Activated CD8-positive, alpha-beta T cell treated with anti-CD3 and anti-CD28 coated beads, Interleukin-2, amount 10 ng/mL, durations not matched to agents 7 days and 5 days (primary cell): ENCODE results near the gene TMEM40. TPM values are rescaled to one million over a fixed set of nuclear protein-coding genes. Genes with fewer than 3 reads are reported as not detected.
"Not testable (repeated sequence)": the region's sequence is repeated elsewhere in the genome, so short reads cannot be mapped to it uniquely, and the experiment has no call there.

ENCODE experiments used
- ATAC-seq: fragments of 150-1000 bp; cut with Tn5 transposase; one replicate; pipeline ENCODE4 v1.10.0; 2021; ENCODE audit warnings: moderate library complexity
- CTCF ChIA-PET: fragments of 350-600 bp; sonication (Branson Sonifier 250); formaldehyde crosslinking; loops from one replicate; lab custom pipeline; 2021; ENCODE audit warnings: antibody characterized with exemption; lab: Charles Lee
- POLR2A ChIA-PET: fragments of 350-600 bp; sonication (Branson Sonifier 250); formaldehyde crosslinking; loops from one replicate; lab custom pipeline; 2021; ENCODE audit warnings: antibody characterized with exemption; lab: Charles Lee
- DNase-seq: peaks from one replicate; pipeline ENCODE4 v3.0.0-alpha.2; 2020
- H3K27ac Mint-ChIP-seq: one replicate; pipeline ENCODE4 v1.8.0; 2021; ENCODE audit warnings: mild to moderate bottlenecking, mixed read lengths
- H3K27me3 Mint-ChIP-seq: one replicate; pipeline ENCODE4 v1.8.0; 2021; ENCODE audit warnings: low read depth, mixed read lengths
- H3K36me3 Mint-ChIP-seq: one replicate; pipeline ENCODE4 v1.8.0; 2021; ENCODE audit warnings: low read depth, mixed read lengths
- H3K4me1 Mint-ChIP-seq: one replicate; pipeline ENCODE4 v1.8.0; 2021; ENCODE audit warnings: low read depth, mixed read lengths
- H3K4me3 Mint-ChIP-seq: one replicate; pipeline ENCODE4 v1.8.0; 2021; ENCODE audit warnings: mild to moderate bottlenecking, mixed read lengths
- H3K9me3 Mint-ChIP-seq: one replicate; pipeline ENCODE4 v1.8.0; 2022; ENCODE audit warnings: mixed read lengths; ENCODE audit not compliant: insufficient read depth
- total RNA-seq, 2 experiments: library from RNA; stranded (reverse); gene quantifications; one replicate each; pipeline ENCODE4 v1.2.3, GENCODE V29; 2021

TMEM40 gene
- total RNA-seq, 2 experiments from 2014 or later = not detected

DNA sequence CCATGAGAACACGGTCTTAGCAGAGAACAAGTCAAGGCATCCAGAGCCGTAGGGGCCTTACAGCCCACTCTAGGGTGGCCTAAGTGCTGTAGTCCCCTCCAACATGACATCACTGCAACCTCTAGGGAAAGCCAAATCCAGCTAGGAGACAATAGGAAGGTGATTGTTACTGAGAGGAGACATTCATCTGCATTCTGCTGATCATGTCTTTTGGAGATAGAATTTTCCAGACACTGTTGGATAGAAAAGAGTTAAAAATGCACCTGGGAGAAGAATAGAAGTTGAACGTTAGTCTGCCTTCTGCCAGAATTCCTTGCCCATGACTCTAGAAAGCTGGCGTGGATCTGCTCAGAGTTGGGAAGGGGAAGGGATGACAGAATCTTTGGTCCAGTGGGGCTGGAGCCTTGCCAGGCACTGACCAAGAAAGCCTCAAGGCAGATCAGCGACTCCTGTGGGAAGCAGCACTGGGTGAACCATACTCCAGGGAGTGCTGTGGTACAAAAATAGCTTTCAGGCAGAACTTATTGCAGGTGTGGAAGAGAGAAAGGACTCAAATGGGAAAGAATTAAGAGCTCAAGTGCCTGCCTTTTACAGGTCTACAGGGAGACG is 50.4 kb downstream of the TMEM40 start:
- no peak overlapping the region for H3K4me3 Mint-ChIP-seq
- H3K27ac Mint-ChIP-seq = no peak overlapping the region
- peaks cover 12% of the 10 kb centered on the region for H3K27me3 Mint-ChIP-seq
- ATAC-seq (no peak), DNase-seq (no peak)
- no peaks in the 10 kb centered on the region for H3K36me3 Mint-ChIP-seq
- POLR2A ChIA-PET = no interaction called here
- no peaks in the 10 kb centered on the region for H3K4me1 Mint-ChIP-seq
- CTCF ChIA-PET = interaction anchor here (5.1 kb wide), 1 partner anchor 11 kb away, joined by 20 read pairs; no protein-coding TSS in a partner anchor
- no peaks in the 10 kb centered on the region for H3K9me3 Mint-ChIP-seq

DNA sequence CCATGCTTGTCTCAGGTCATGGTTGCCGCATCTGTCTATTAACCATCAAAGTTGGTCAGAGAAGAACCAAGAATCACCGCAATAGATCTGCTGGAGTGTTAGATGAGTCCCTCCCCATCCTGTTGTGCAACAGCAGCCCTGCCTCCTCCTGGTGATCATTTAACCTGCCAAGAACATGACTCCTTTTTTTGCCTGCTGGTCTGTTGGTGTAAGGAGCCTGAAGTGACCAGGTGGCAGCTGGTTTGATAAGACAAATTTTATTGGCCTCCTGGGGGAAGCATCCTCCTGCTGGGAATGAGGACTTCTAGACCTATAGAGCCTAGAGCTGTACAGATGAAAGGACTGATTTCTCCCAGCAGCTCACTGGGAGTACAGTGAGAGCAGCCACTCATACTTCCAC is 51.6 kb downstream of the TMEM40 start:
- H3K36me3 Mint-ChIP-seq = no peaks in the 10 kb centered on the region
- peaks cover 12% of the 10 kb centered on the region for H3K27me3 Mint-ChIP-seq
- H3K9me3 Mint-ChIP-seq = no peaks in the 10 kb centered on the region
- ATAC-seq = no peak
- no peak overlapping the region for H3K4me3 Mint-ChIP-seq
- CTCF ChIA-PET = interaction anchor here (1.1 to 5.1 kb wide), 6 partner anchors 12 to 135 kb away, joined by 3 to 20 read pairs (median 4); partner anchors contain the start of gene RPL32
- no peaks in the 10 kb centered on the region for H3K4me1 Mint-ChIP-seq
- H3K27ac Mint-ChIP-seq = no peak overlapping the region
- no peak for DNase-seq
- POLR2A ChIA-PET = no interaction called here

DNA sequence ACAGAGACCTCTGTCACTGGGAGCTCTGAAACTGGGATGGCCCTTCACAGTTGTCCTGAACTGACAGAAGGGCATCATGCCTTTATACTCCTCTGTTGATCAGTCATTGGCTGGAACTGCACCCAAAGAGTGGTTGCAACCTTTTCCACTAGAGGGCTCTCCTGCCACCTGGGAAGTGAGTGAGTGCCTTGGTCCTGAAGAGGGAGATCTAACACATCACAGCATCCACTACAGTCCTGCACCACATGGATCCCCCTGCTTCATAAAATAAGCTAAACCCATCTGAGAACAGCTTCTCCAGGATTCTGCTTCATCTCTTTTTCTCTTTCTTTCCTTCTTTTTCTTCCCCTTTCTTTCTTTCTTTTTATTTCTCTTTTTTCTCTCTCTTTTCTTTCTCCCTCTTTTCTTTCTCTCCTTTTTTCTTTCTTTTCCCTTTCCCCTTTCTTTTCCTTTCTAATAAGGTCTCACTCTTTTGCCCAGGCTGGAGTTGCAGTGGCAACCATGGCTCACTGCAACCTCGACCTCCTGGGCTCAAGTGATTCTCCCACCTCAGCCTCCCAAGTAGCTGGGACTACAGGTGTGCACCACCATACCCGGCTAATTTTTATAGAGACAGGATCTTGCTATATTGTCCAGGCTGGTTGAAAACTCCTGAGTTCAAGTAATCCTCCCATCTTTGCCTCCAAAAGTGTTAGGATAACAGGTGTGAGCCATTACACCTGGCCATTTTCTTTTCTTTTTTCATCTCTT is 52.4 kb downstream of the TMEM40 start:
- DNase-seq (peak; percentile 68), ATAC-seq (peak; percentile 97)
- no peaks in the 10 kb centered on the region for H3K4me1 Mint-ChIP-seq
- CTCF ChIA-PET = interaction anchor here (0.7 to 5.1 kb wide), 8 partner anchors 13 to 136 kb away, joined by 3 to 20 read pairs (median 4); partner anchors contain the start of gene RPL32
- H3K27ac Mint-ChIP-seq = no peak overlapping the region
- H3K27me3 Mint-ChIP-seq = peaks cover 12% of the 10 kb centered on the region
- no peak overlapping the region for H3K4me3 Mint-ChIP-seq
- no peaks in the 10 kb centered on the region for H3K36me3 Mint-ChIP-seq
- H3K9me3 Mint-ChIP-seq = no peaks in the 10 kb centered on the region
- POLR2A ChIA-PET = interaction anchor here (1.0 kb wide), 1 partner anchor 43 kb away, joined by 3 read pairs; the partner anchor contains the start of gene RAF1

DNA sequence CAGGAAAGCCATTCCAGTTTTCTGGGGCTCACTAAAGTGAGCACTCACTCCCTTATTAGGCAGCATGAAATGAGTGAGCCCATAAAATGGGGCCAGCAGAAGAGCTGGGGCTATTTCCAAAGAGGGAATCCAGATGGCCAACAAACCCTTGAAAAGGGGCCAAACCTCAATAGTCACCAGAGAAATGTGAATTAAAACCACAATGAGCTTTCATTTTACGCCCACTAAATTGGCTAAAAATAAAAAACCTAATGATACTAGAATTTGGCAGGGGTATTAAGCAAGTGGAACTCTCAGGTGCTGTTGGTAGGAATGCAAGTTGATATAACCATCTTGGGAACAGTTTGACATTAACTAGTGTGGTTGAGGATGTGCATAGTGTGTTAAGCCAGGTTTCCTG is 53.1 kb downstream of the TMEM40 start:
- ATAC-seq (no peak), DNase-seq (no peak)
- H3K27ac Mint-ChIP-seq = no peak overlapping the region
- H3K4me1 Mint-ChIP-seq = no peaks in the 10 kb centered on the region
- H3K36me3 Mint-ChIP-seq = no peaks in the 10 kb centered on the region
- no peak overlapping the region for H3K4me3 Mint-ChIP-seq
- ChIA-PET CTCF (interaction anchor here (0.7 to 5.1 kb wide), 6 partner anchors 13 to 136 kb away, joined by 3 to 20 read pairs (median 4); no protein-coding TSS in a partner anchor), POLR2A (interaction anchor here (1.0 kb wide), 1 partner anchor 42 kb away, joined by 3 read pairs; the partner anchor contains the start of gene RAF1)
- H3K27me3 Mint-ChIP-seq = peaks cover 12% of the 10 kb centered on the region
- H3K9me3 Mint-ChIP-seq = no peaks in the 10 kb centered on the region

GRCh38 chr3:12705374-12705926 is 53.6 kb downstream of the TMEM40 start:
- H3K36me3 Mint-ChIP-seq = no peaks in the 10 kb centered on the region
- ChIA-PET POLR2A (no interaction called here), CTCF (interaction anchor here (5.1 kb wide), 1 partner anchor 14 kb away, joined by 20 read pairs; no protein-coding TSS in a partner anchor)
- no peak overlapping the region for H3K27ac Mint-ChIP-seq
- no peak overlapping the region for H3K4me3 Mint-ChIP-seq
- H3K9me3 Mint-ChIP-seq = no peaks in the 10 kb centered on the region
- no peak for ATAC-seq
- H3K4me1 Mint-ChIP-seq = no peaks in the 10 kb centered on the region
- no peak for DNase-seq
- H3K27me3 Mint-ChIP-seq = peaks cover 11% of the 10 kb centered on the region

GRCh38 chr3:12702501-12702900 is 56.6 kb downstream of the TMEM40 start:
- no peaks in the 10 kb centered on the region for H3K9me3 Mint-ChIP-seq
- DNase-seq (no peak), ATAC-seq (no peak)
- no peaks in the 10 kb centered on the region for H3K4me1 Mint-ChIP-seq
- POLR2A ChIA-PET = no interaction called here
- H3K36me3 Mint-ChIP-seq = no peaks in the 10 kb centered on the region
- H3K4me3 Mint-ChIP-seq = no peak overlapping the region
- H3K27me3 Mint-ChIP-seq = peaks cover 12% of the 10 kb centered on the region
- H3K27ac Mint-ChIP-seq = no peak overlapping the region
- CTCF ChIA-PET = interaction anchor here (0.7 to 0.9 kb wide), 2 partner anchors 13 to 1493 kb away, joined by 4 read pairs; no protein-coding TSS in a partner anchor

DNA sequence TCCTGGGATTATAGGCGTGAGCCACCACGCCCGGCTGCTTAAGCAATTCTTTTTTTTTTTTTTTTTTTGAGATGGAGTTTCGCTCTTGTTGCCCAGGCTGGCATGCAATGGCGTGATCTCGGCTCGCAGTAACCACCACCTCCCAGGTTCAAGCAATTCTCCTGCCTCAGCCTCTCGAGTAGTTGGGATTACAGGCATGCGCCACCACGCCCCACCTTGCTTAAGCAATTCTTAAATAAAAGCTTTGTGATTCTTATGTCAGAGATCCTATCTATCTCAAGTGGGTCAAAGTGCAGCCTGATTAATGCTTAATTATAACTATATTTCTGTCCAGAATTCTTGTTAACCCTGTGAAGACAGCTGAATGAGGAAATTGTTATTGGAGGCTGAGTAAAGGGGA is 57.5 kb downstream of the TMEM40 start:
- POLR2A ChIA-PET, H3K27me3 Mint-ChIP-seq, H3K9me3 Mint-ChIP-seq, H3K4me1 Mint-ChIP-seq, CTCF ChIA-PET, DNase-seq, H3K4me3 Mint-ChIP-seq, H3K27ac Mint-ChIP-seq, H3K36me3 Mint-ChIP-seq, ATAC-seq: not testable (repeated sequence)

DNA sequence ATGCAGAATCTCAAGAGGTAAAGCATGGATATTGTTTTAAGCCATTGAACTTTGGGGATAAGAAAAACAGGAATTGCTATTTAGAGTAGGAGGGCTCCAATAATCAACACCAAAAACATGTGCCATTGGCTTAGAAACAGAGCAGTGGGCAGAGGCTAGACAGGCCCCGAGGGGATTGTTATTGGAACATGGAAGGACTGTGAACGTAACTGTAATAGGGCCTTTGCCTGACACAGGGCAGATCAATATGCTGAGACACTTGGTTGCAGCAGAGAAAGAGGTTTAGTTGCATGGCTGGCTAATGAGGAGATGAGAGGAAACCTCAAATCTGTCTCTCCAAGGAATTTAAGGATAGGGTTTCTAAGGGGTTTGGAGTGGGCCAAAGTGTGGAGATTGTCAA is 58.3 kb downstream of the TMEM40 start:
- POLR2A ChIA-PET = no interaction called here
- Mint-ChIP-seq H3K36me3 (no peaks in the 10 kb centered on the region), H3K27ac (no peak overlapping the region), H3K4me3 (no peak overlapping the region), H3K9me3 (no peaks in the 10 kb centered on the region), H3K4me1 (no peaks in the 10 kb centered on the region), H3K27me3 (peaks cover 8% of the 10 kb centered on the region)
- DNase-seq = no peak
- ATAC-seq = no peak
- CTCF ChIA-PET = interaction anchor here (0.8 kb wide), 1 partner anchor 22 kb away, joined by 3 read pairs; no protein-coding TSS in a partner anchor

GRCh38 chr3:12695916-12696315 is 63.1 kb downstream of the TMEM40 start:
- peaks cover 5% of the 10 kb centered on the region for H3K27me3 Mint-ChIP-seq
- H3K4me1 Mint-ChIP-seq = no peaks in the 10 kb centered on the region
- no peak overlapping the region for H3K27ac Mint-ChIP-seq
- H3K9me3 Mint-ChIP-seq = no peaks in the 10 kb centered on the region
- DNase-seq (no peak), ATAC-seq (no peak)
- CTCF ChIA-PET = interaction anchor here (0.8 kb wide), 1 partner anchor 91 kb away, joined by 3 read pairs; no protein-coding TSS in a partner anchor
- POLR2A ChIA-PET = no interaction called here
- no peak overlapping the region for H3K4me3 Mint-ChIP-seq
- no peaks in the 10 kb centered on the region for H3K36me3 Mint-ChIP-seq

- ATAC-seq (no peak), DNase-seq (no peak)
- H3K27ac Mint-ChIP-seq = no peak overlapping the region
- peaks cover 3% of the 10 kb centered on the region for H3K27me3 Mint-ChIP-seq
- H3K9me3 Mint-ChIP-seq = no peaks in the 10 kb centered on the region
- CTCF ChIA-PET = no interaction called here
- no peaks in the 10 kb centered on the region for H3K36me3 Mint-ChIP-seq
- no peak overlapping the region for H3K4me3 Mint-ChIP-seq
- no peaks in the 10 kb centered on the region for H3K4me1 Mint-ChIP-seq
- POLR2A ChIA-PET = no interaction called here
Observed at GRCh38 chr3:12695112-12695511, 63.9 kb downstream of the TMEM40 start.

GRCh38 chr3:12692444-12692843 is 66.6 kb downstream of the TMEM40 start:
- POLR2A ChIA-PET = no interaction called here

More at GRCh38 chr3:12692444-12692843, 66.6 kb downstream of the TMEM40 start:
- Mint-ChIP-seq H3K27ac (no peak overlapping the region), H3K27me3 (peaks cover 2% of the 10 kb centered on the region), H3K4me1 (no peaks in the 10 kb centered on the region), H3K9me3 (no peaks in the 10 kb centered on the region), H3K4me3 (no peak overlapping the region), H3K36me3 (no peaks in the 10 kb centered on the region)
- ATAC-seq = no peak
- CTCF ChIA-PET = no interaction called here
- DNase-seq = no peak
